Panc1 (cell line): ENCODE results near the gene ZFC3H1. TPM values are rescaled to one million over a fixed set of nuclear protein-coding genes. Genes with fewer than 3 reads are reported as not detected.

ENCODE experiments used
- ATAC-seq: fragments of 200-7000 bp; cut with Tn5 transposase; 2 replicates; pipeline ENCODE4 v1.9.1; 2020; ENCODE audit warnings: mild to moderate bottlenecking, moderate library complexity
- BruUV-seq: library from RNA; stranded (reverse); fragments of 400-500 nt; replicated peaks from 2 replicates; lab custom pipeline; 2021; lab: Mats Ljungman, UMichigan
- CTCF ChIA-PET: fragments of 300-600 bp; sonication (Branson Sonifier 250); formaldehyde crosslinking; loops from one replicate; lab custom pipeline; 2022; ENCODE audit warnings: antibody characterized with exemption; lab: Charles Lee
- POLR2A ChIA-PET: fragments of 300-600 bp; sonication (Branson Sonifier 250); formaldehyde crosslinking; loops from one replicate; lab custom pipeline; 2022; ENCODE audit warnings: antibody characterized with exemption; lab: Charles Lee
- DNase-seq: peaks from one replicate; pipeline ENCODE4 v3.0.0-alpha.2; 2010; ENCODE audit warnings: low read depth, low spot score
- H3K27ac ChIP-seq: 2 replicates; pipeline ENCODE4 v1.5.1; 2011; ENCODE audit warnings: mild to moderate bottlenecking, low read length, inconsistent platforms
- H3K27me3 ChIP-seq: fragments of 200-500 bp; sonication (Bioruptor generic); 2 replicates; pipeline ENCODE4 v1.6.0; 2014; ENCODE audit warnings: low read length, inconsistent platforms; ENCODE audit not compliant: control insufficient read depth, insufficient read depth
- H3K36me3 ChIP-seq: fragments of 200-500 bp; sonication (Bioruptor generic); 2 replicates; pipeline ENCODE4 v1.5.1; 2014; ENCODE audit warnings: inconsistent platforms, mild to moderate bottlenecking, low read length, moderate library complexity; ENCODE audit not compliant: control insufficient read depth, insufficient read depth
- H3K4me1 ChIP-seq: 2 replicates; pipeline ENCODE4 v1.5.1; 2011; ENCODE audit warnings: inconsistent platforms, mild to moderate bottlenecking, low read length, moderate library complexity; ENCODE audit not compliant: control insufficient read depth, insufficient read depth
- H3K4me3 ChIP-seq, 2 experiments: 2 replicates each; pipeline ENCODE4 v1.5.1; 2011 to 2012; ENCODE audit warnings: low read depth in 2 of 2, low read length in 2 of 2, mild to moderate bottlenecking in 2 of 2, inconsistent platforms in 1 of 2, moderate library complexity in 1 of 2
- H3K9me3 ChIP-seq: fragments of 200-500 bp; sonication (Bioruptor generic); 2 replicates; pipeline ENCODE4 v1.5.1; 2014; ENCODE audit warnings: low read depth, mild to moderate bottlenecking, inconsistent platforms, low read length, moderate library complexity; ENCODE audit not compliant: control insufficient read depth, insufficient read depth
- POLR2AphosphoS5 ChIP-seq: IDR thresholded peaks from 2 replicates; pipeline ENCODE4 v1.6.1; 2012; ENCODE audit warnings: mild to moderate bottlenecking, low read depth, low read length, moderate library complexity
- SIN3A ChIP-seq: IDR thresholded peaks from 2 replicates; pipeline ENCODE4 v1.6.1; 2012; ENCODE audit warnings: low read depth, mild to moderate bottlenecking, low read length, moderate library complexity, borderline replicate concordance; ENCODE audit not compliant: insufficient read depth
- TCF7L2 ChIP-seq: IDR thresholded peaks from 2 replicates; pipeline ENCODE4 v1.6.1; 2011; ENCODE audit warnings: mild to moderate bottlenecking, low read depth, low read length, inconsistent platforms
- in situ Hi-C: cut with HindIII; loops from 2 replicates; pipeline ENCODE4 v1.10.0; 2016; ENCODE audit warnings: low sequenced_read_pairs, low pct_unique_long_range_greater_than_20kb
- intact Hi-C: fragments of 100-400 bp; cut with micrococcal nuclease; formaldehyde crosslinking; loops from one replicate; pipeline ENCODE4 v1.10.0; 2022; ENCODE audit not compliant: unreplicated experiment
- total RNA-seq: library from RNA; stranded (reverse); gene quantifications from one replicate; pipeline ENCODE4 v1.2.1, GENCODE V29; 2021; ENCODE audit not compliant: unreplicated experiment
- TF ChIP-seq, protein P1 (sequence below): fragments of 450-650 bp; IDR thresholded peaks from 2 replicates; pipeline ENCODE4 v1.5.1; 2017; ENCODE audit warnings: mild to moderate bottlenecking
- TF ChIP-seq, protein P2 (sequence below), 2 experiments: IDR thresholded peaks; 2 replicates each; pipeline ENCODE4 v1.6.1; 2011 to 2012; ENCODE audit warnings: low read depth in 2 of 2, control low read depth in 1 of 2, low read length in 1 of 2, mild to moderate bottlenecking in 1 of 2, moderate library complexity in 1 of 2; ENCODE audit not compliant: insufficient read depth in 1 of 2

Gene ZFC3H1
- total RNA-seq, 1 experiment from 2014 or later = 38.2 TPM

DNA sequence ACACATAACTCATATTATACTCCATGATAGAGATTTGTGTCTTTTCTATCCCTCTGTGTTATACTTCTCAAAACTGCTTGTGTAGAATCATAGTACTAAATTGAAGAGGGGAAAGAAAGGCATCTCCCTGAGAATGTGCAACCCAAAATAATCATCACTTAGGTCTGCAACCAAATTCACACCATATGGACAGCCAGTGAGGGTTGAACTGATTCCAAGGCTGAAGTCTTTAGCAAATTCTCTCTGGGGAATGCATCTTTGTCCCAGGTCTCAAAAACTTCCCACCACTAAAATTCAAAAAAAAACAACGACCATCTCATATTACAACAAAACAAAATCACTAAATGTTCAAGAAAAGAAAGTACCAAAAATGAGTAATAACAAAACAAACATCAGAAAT is 11.0 kb downstream of the ZFC3H1 start:
- intact Hi-C loops = no loop called here
- Histone ChIP-seq H3K9me3 (peaks cover 6% of the 10 kb centered on the region), H3K36me3 (peaks cover 29% of the 10 kb centered on the region), H3K27me3 (no peaks in the 10 kb centered on the region), H3K4me3 (no peak overlapping the region), H3K27ac (no peak overlapping the region), H3K4me1 (no peaks in the 10 kb centered on the region)
- in situ Hi-C loops = no loop called here
- TF ChIP-seq SIN3A (no peak), POLR2AphosphoS5 (no peak), TCF7L2 (no peak)
- TF ChIP-seq, protein P1, sequence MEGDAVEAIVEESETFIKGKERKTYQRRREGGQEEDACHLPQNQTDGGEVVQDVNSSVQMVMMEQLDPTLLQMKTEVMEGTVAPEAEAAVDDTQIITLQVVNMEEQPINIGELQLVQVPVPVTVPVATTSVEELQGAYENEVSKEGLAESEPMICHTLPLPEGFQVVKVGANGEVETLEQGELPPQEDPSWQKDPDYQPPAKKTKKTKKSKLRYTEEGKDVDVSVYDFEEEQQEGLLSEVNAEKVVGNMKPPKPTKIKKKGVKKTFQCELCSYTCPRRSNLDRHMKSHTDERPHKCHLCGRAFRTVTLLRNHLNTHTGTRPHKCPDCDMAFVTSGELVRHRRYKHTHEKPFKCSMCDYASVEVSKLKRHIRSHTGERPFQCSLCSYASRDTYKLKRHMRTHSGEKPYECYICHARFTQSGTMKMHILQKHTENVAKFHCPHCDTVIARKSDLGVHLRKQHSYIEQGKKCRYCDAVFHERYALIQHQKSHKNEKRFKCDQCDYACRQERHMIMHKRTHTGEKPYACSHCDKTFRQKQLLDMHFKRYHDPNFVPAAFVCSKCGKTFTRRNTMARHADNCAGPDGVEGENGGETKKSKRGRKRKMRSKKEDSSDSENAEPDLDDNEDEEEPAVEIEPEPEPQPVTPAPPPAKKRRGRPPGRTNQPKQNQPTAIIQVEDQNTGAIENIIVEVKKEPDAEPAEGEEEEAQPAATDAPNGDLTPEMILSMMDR = no peak
- TF ChIP-seq, protein P2, sequence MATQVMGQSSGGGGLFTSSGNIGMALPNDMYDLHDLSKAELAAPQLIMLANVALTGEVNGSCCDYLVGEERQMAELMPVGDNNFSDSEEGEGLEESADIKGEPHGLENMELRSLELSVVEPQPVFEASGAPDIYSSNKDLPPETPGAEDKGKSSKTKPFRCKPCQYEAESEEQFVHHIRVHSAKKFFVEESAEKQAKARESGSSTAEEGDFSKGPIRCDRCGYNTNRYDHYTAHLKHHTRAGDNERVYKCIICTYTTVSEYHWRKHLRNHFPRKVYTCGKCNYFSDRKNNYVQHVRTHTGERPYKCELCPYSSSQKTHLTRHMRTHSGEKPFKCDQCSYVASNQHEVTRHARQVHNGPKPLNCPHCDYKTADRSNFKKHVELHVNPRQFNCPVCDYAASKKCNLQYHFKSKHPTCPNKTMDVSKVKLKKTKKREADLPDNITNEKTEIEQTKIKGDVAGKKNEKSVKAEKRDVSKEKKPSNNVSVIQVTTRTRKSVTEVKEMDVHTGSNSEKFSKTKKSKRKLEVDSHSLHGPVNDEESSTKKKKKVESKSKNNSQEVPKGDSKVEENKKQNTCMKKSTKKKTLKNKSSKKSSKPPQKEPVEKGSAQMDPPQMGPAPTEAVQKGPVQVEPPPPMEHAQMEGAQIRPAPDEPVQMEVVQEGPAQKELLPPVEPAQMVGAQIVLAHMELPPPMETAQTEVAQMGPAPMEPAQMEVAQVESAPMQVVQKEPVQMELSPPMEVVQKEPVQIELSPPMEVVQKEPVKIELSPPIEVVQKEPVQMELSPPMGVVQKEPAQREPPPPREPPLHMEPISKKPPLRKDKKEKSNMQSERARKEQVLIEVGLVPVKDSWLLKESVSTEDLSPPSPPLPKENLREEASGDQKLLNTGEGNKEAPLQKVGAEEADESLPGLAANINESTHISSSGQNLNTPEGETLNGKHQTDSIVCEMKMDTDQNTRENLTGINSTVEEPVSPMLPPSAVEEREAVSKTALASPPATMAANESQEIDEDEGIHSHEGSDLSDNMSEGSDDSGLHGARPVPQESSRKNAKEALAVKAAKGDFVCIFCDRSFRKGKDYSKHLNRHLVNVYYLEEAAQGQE (IDR thresholded peaks at IDR 0.05; ENCODE audit: insufficient read depth in 1 of 2, low read depth in 2 of 2, low read length in 1 of 2) = no peak
- ChIA-PET POLR2A (no interaction called here), CTCF (no interaction called here)
- DNase-seq (no peak), ATAC-seq (no peak)
- no TSS peak for BruUV-seq

DNA sequence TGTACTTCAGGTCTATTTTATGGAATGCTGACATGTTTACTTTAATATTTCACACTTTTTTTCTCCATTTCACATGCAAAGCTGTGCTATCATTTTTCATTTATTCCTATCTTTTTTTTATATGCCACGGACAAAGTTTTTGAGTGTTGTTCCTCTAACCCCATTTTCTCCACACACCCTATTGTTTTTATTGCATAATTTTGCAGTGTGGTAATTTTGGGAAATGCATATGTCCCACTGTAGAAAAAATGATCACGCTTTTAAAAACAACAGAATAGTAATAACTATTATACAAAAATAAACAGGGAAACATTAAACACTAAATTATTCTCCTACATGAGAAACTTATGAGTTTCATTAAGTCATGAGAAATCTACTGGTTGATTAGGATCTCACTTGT is 14.2 kb downstream of the ZFC3H1 start:
- no TSS peak for BruUV-seq
- ChIA-PET POLR2A (no interaction called here), CTCF (no interaction called here)
- Histone ChIP-seq H3K36me3 (peaks cover 42% of the 10 kb centered on the region), H3K4me1 (no peaks in the 10 kb centered on the region), H3K27me3 (no peaks in the 10 kb centered on the region), H3K4me3 (no peak overlapping the region), H3K27ac (no peak overlapping the region), H3K9me3 (peaks cover under 1% of the 10 kb centered on the region)
- DNase-seq (no peak), ATAC-seq (no peak)
- intact Hi-C loops (no loop called here), in situ Hi-C loops (no loop called here)
- no peak for TF ChIP-seq POLR2AphosphoS5
- TF ChIP-seq, protein P1 = no peak
- TF ChIP-seq, protein P2 (IDR thresholded peaks at IDR 0.05; ENCODE audit: insufficient read depth in 1 of 2, low read depth in 2 of 2, low read length in 1 of 2) = no peak
- TF ChIP-seq SIN3A = no peak
- no peak for TF ChIP-seq TCF7L2
